ENCODE results near the gene ZBTB7B.
A peak's percentile ranks its signal among the peaks of the same experiment; 100 is the strongest.

ZBTB7B gene

GRCh38 chr1:155048449-155049334 is 46.1 kb downstream of the ZBTB7B start:
- H3K4me3 ChIP-seq (ENCODE audit: low read length): no peak overlapping the region
- no peak for TF ChIP-seq CTCF (IDR thresholded peaks at IDR 0.05; ENCODE audit: insufficient read depth, low read depth, low read length, missing control alignments)
- DNase-seq (ENCODE audit: low read depth): no peak

GRCh38 chr1:155049651-155050559 is 47.3 kb downstream of the ZBTB7B start:
- DNase-seq (ENCODE audit: low read depth): peak; percentile 56
- no peak for TF ChIP-seq CTCF (IDR thresholded peaks at IDR 0.05; ENCODE audit: insufficient read depth, low read depth, low read length, missing control alignments)
- peak overlapping the region; percentile 65 for H3K4me3 ChIP-seq (ENCODE audit: low read length)

- H3K4me3 ChIP-seq (ENCODE audit: low read length): peak within 1 kb of the TSS; percentile 86
- TF ChIP-seq CTCF (IDR thresholded peaks at IDR 0.05; ENCODE audit: insufficient read depth, low read depth, low read length, missing control alignments): peak; percentile 64
- DNase-seq (ENCODE audit: low read depth): peak; percentile 84
Observed at GRCh38 chr1:155050560-155051341, 48.1 kb downstream of the ZBTB7B start, which contains the start of gene ADAM15. Gene ADAM15, plus strand, starts transcription at chr1:155051316. Its CDS starts 71 bp downstream, at chr1:155051387.

GRCh38 chr1:155051342-155051776 is 48.8 kb downstream of the ZBTB7B start:
- H3K4me3 ChIP-seq (ENCODE audit: low read length): peak overlapping the region; percentile 86
- no peak for DNase-seq (ENCODE audit: low read depth)
- TF ChIP-seq CTCF (IDR thresholded peaks at IDR 0.05; ENCODE audit: insufficient read depth, low read depth, low read length, missing control alignments): no peak

GRCh38 chr1:155051777-155052398 is 49.3 kb downstream of the ZBTB7B start:
- H3K4me3 ChIP-seq (ENCODE audit: low read length): peak overlapping the region; percentile 86
- peak; percentile 45 for DNase-seq (ENCODE audit: low read depth)
- no peak for TF ChIP-seq CTCF (IDR thresholded peaks at IDR 0.05; ENCODE audit: insufficient read depth, low read depth, low read length, missing control alignments)
